A549 (cell line): Measurements from ENCODE around the gene SERPINA3. TPM values are rescaled to one million over a fixed set of nuclear protein-coding genes. Genes with fewer than 3 reads are reported as not detected.

Experiments used
- ATAC-seq, 2 experiments: fragments of 200-7000 bp in 1 of 2; fragments of >200 bp in 1 of 2; cut with Nextera tagmentation in 1 of 2; cut with Tn5 transposase in 1 of 2; 3 replicates each; pipeline versions ENCODE4 v1.8.0 to v1.9.1; 2018 to 2020; ENCODE audit warnings: mild to moderate bottlenecking in 1 of 2, moderate library complexity in 1 of 2
- CTCF ChIA-PET: fragments of 300-600 bp; sonication (Branson Sonifier 250); formaldehyde crosslinking; extraction: SDS; loops from one replicate; lab custom pipeline; 2021; ENCODE audit warnings: antibody characterized with exemption, inconsistent platforms; lab: Yijun Ruan, JAX
- POLR2A ChIA-PET: fragments of 350-600 bp; formaldehyde crosslinking; extraction: SDS; loops from one replicate; lab custom pipeline; 2021; ENCODE audit warnings: antibody characterized with exemption, inconsistent platforms; lab: Yijun Ruan, JAX
- DNase-seq, 2 experiments: peaks; one replicate each; pipeline versions ENCODE4 v3.0.0 to v3.0.0-alpha.2; 2011 to 2016; ENCODE audit warnings: low read depth in 1 of 2, low spot score in 1 of 2
- FAIRE-seq: peaks from 2 replicates; lab custom pipeline; 2011; peaks lifted over from hg19 to GRCh38; lab: Jason Lieb, UNC
- H3K27ac ChIP-seq, 2 experiments: fragments of >200 bp; sonication (Bioruptor Twin); formaldehyde crosslinking; 3 replicates each; pipeline ENCODE4 v1.5.1; 2016 to 2017
- H3K4me1 ChIP-seq: fragments of >200 bp; sonication (Bioruptor Twin); formaldehyde crosslinking; 3 replicates; pipeline ENCODE4 v1.6.1; 2016
- H3K4me2 ChIP-seq: fragments of >200 bp; sonication (Bioruptor Twin); formaldehyde crosslinking; 3 replicates; pipeline ENCODE4 v1.6.1; 2016
- H3K4me3 ChIP-seq: fragments of >200 bp; sonication (Bioruptor Twin); formaldehyde crosslinking; 3 replicates; pipeline ENCODE4 v1.5.1; 2016
- H3K9me3 ChIP-seq: fragments of >200 bp; sonication (Bioruptor Twin); formaldehyde crosslinking; 3 replicates; pipeline ENCODE4 v1.6.1; 2016
- BCL3 ChIP-seq: fragments of >200 bp; sonication (Bioruptor Twin); formaldehyde crosslinking; IDR thresholded peaks from 3 replicates; pipeline ENCODE4 v1.6.1; 2016
- E2F6 ChIP-seq: IDR thresholded peaks from 2 replicates; pipeline ENCODE4 v1.6.1; 2012; ENCODE audit warnings: low read depth, borderline replicate concordance
- EHMT2 ChIP-seq: fragments of 200-600 bp; sonication (generic); IDR thresholded peaks from 2 replicates; pipeline ENCODE4 v1.6.1; 2016; ENCODE audit warnings: antibody characterized with exemption, low read depth, mild to moderate bottlenecking, moderate library complexity
- EP300 ChIP-seq, 2 experiments: fragments of >200 bp; sonication (Bioruptor Twin); formaldehyde crosslinking; IDR thresholded peaks; 2 replicates in 1 of 2; 3 replicates in 1 of 2; pipeline ENCODE4 v1.6.1; 2016 to 2017
- ESRRA ChIP-seq: fragments of 150-350 bp; IDR thresholded peaks from 2 replicates; pipeline ENCODE4 v1.6.1; 2014; ENCODE audit warnings: mild to moderate bottlenecking, low read length, borderline replicate concordance
- FOSB ChIP-seq: fragments of 250-450 bp; sonication (Bioruptor Pico); IDR thresholded peaks from 2 replicates; pipeline ENCODE4 v1.5.0; 2020; ENCODE audit warnings: mild to moderate bottlenecking, moderate library complexity
- FOXS1 ChIP-seq: fragments of 250-450 bp; sonication (Bioruptor Pico); IDR thresholded peaks from 2 replicates; pipeline ENCODE4 v1.5.0; 2020; ENCODE audit warnings: mild to moderate bottlenecking, moderate library complexity
- GATA3 ChIP-seq: IDR thresholded peaks from 2 replicates; pipeline ENCODE4 v1.6.1; 2012; ENCODE audit warnings: borderline replicate concordance
- HOXA7 ChIP-seq: fragments of 250-450 bp; sonication (Bioruptor Pico); IDR thresholded peaks from 2 replicates; pipeline ENCODE4 v1.5.0; 2020; ENCODE audit warnings: mild to moderate bottlenecking, moderate library complexity
- HOXB5 ChIP-seq: fragments of 250-450 bp; sonication (Bioruptor Pico); IDR thresholded peaks from 2 replicates; pipeline ENCODE4 v1.5.0; 2020; ENCODE audit warnings: mild to moderate bottlenecking, moderate library complexity
- KDM5A ChIP-seq: fragments of 200-600 bp; sonication (generic); IDR thresholded peaks from 2 replicates; pipeline ENCODE4 v1.6.1; 2016; ENCODE audit warnings: antibody characterized with exemption, mild to moderate bottlenecking
- MAFK ChIP-seq: fragments of 450-650 bp; IDR thresholded peaks from 2 replicates; pipeline ENCODE4 v1.6.1; 2014; ENCODE audit not compliant: partially characterized antibody
- MAX ChIP-seq: IDR thresholded peaks from 2 replicates; pipeline ENCODE4 v1.6.1; 2012
- NR3C1 ChIP-seq: fragments of >200 bp; sonication (Bioruptor Twin); formaldehyde crosslinking; IDR thresholded peaks from 3 replicates; pipeline ENCODE4 v1.6.1; 2017
- PHF8 ChIP-seq: fragments of 200-600 bp; sonication (generic); IDR thresholded peaks from 2 replicates; pipeline ENCODE4 v1.6.1; 2016; ENCODE audit warnings: low read depth, mild to moderate bottlenecking, antibody characterized with exemption, moderate library complexity, borderline replicate concordance
- POLR2AphosphoS2 ChIP-seq: conservative IDR thresholded peaks from 2 replicates; pipeline ENCODE4 v1.6.1; 2012; ENCODE audit warnings: low read length, improper control_type of control experiment, inconsistent platforms
- RAD21 ChIP-seq, 2 experiments: fragments of >200 bp in 1 of 2; sonication (Bioruptor Twin) in 1 of 2; formaldehyde crosslinking in 1 of 2; IDR thresholded peaks in 1 of 2; conservative IDR thresholded peaks in 1 of 2; 2 replicates in 1 of 2; 3 replicates in 1 of 2; pipeline ENCODE4 v1.6.1; 2012 to 2018; ENCODE audit warnings: inconsistent platforms in 1 of 2
- TP53 ChIP-seq: fragments of 250-450 bp; sonication (Bioruptor Pico); IDR thresholded peaks from 2 replicates; pipeline ENCODE4 v1.5.0; 2021; ENCODE audit warnings: mild to moderate bottlenecking, moderate library complexity
- ZFP36 ChIP-seq: fragments of 450-650 bp; IDR thresholded peaks from 2 replicates; pipeline ENCODE4 v1.6.1; 2014; ENCODE audit warnings: borderline replicate concordance; ENCODE audit not compliant: partially characterized antibody
- ZNF302 ChIP-seq: fragments of 250-450 bp; sonication (Bioruptor Pico); IDR thresholded peaks from 2 replicates; pipeline ENCODE4 v1.9.0; 2021; ENCODE audit warnings: inconsistent platforms, mild to moderate bottlenecking, moderate library complexity
- WGBS: methylation state at CpG from one replicate; pipeline ENCODE4 v1.1.6; 2017; ENCODE audit errors: missing lambda C conversion rate; 5-methylcytosine and 5-hydroxymethylcytosine counted together
- polyA plus RNA-seq, 4 experiments: library from polyadenylated mRNA; depleted of rRNA in 3 of 4; stranded (reverse); fragments of >200 nt; fragmentation: RNase III in 1 of 4; extraction: RNeasy Plus Mini Kit Qiagen cat#74134 plus additional on column Dnase treatment in 1 of 4; gene quantifications; 2 replicates in 3 of 4; 3 replicates in 1 of 4; pipeline ENCODE4 v1.2.3, GENCODE V29; 2011 to 2017
- TF ChIP-seq, protein P1 (sequence below): fragments of 450-650 bp; IDR thresholded peaks from 2 replicates; pipeline ENCODE4 v1.6.1; 2014; ENCODE audit warnings: antibody characterized with exemption
- TF ChIP-seq, protein P2 (sequence below): fragments of >200 bp; sonication (Bioruptor Twin); formaldehyde crosslinking; IDR thresholded peaks from 2 replicates; pipeline ENCODE4 v1.6.1; 2016
- TF ChIP-seq, protein P3 (sequence below): fragments of 250-450 bp; sonication (Bioruptor Pico); IDR thresholded peaks from 2 replicates; pipeline ENCODE4 v1.5.0; 2020; ENCODE audit warnings: low read depth, mild to moderate bottlenecking, moderate library complexity
- TF ChIP-seq, protein P4 (sequence below): fragments of 200-600 bp; sonication (generic); IDR thresholded peaks from 2 replicates; pipeline ENCODE4 v1.6.1; 2016; ENCODE audit warnings: antibody characterized with exemption, mild to moderate bottlenecking, moderate library complexity

SERPINA3 gene
- polyA plus RNA-seq, 2 of the 4 experiments (the other 2 are of a cell fraction), result 3.1 to 9.1 TPM

DNA sequence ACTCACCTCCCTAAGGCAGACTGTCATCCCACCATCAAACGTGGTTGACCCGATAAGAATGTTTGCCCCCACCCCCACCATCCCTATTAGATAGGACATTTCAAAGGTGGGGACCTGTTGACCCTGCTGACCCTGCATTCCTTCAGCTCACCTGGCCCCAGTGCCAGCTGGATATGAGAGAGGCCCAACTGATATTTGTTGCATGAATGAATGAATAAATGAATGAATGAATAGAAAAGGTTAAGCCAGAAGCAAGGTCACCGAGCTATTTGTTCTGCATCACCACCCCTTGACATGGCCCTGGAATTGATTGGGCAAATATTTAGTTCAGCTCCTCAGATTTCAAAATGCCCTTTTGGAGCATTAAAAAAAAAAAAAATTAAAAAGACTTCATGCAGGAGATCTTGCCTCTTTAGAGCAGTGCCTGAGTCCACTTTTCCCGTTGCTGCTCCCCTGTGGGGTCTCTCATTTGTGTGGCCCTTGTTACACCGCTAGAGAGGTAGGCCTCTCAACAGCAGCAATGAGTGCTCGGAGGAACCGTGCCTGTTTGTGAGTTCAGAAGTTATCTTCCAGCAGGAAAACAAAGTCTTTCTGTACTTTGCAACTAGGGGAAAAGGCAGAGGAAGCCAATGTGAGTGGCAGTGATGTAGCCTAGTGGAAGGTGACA lies 39.4 kb upstream of the SERPINA3 start:
- TF ChIP-seq FOSB (CRISPR knock-in tag), result no peak
- TF ChIP-seq BCL3, result no peak
- TF ChIP-seq RAD21 (conservative IDR thresholded peaks at IDR 0.05 in 1 of 2, IDR thresholded peaks at IDR 0.05 in 1 of 2), result no peak
- TF ChIP-seq E2F6, result no peak
- TF ChIP-seq, protein P1, sequence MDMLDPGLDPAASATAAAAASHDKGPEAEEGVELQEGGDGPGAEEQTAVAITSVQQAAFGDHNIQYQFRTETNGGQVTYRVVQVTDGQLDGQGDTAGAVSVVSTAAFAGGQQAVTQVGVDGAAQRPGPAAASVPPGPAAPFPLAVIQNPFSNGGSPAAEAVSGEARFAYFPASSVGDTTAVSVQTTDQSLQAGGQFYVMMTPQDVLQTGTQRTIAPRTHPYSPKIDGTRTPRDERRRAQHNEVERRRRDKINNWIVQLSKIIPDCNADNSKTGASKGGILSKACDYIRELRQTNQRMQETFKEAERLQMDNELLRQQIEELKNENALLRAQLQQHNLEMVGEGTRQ, result no peak
- ChIA-PET POLR2A (no interaction called here), CTCF (interaction anchor here (2.2 kb wide), 1 partner anchor 11 kb away, joined by 10 read pairs; no protein-coding TSS in a partner anchor)
- no peaks in the 10 kb centered on the region for H3K4me1 ChIP-seq
- H3K4me2 ChIP-seq, result no peak overlapping the region
- no peaks in the 10 kb centered on the region for H3K9me3 ChIP-seq
- ATAC-seq (no peak), DNase-seq (no peak), FAIRE-seq (no peak)
- no peak overlapping the region for H3K27ac ChIP-seq
- WGBS, result 69% methylated on average over 7 of the region's 7 CpGs
- no peak overlapping the region for H3K4me3 ChIP-seq

DNA sequence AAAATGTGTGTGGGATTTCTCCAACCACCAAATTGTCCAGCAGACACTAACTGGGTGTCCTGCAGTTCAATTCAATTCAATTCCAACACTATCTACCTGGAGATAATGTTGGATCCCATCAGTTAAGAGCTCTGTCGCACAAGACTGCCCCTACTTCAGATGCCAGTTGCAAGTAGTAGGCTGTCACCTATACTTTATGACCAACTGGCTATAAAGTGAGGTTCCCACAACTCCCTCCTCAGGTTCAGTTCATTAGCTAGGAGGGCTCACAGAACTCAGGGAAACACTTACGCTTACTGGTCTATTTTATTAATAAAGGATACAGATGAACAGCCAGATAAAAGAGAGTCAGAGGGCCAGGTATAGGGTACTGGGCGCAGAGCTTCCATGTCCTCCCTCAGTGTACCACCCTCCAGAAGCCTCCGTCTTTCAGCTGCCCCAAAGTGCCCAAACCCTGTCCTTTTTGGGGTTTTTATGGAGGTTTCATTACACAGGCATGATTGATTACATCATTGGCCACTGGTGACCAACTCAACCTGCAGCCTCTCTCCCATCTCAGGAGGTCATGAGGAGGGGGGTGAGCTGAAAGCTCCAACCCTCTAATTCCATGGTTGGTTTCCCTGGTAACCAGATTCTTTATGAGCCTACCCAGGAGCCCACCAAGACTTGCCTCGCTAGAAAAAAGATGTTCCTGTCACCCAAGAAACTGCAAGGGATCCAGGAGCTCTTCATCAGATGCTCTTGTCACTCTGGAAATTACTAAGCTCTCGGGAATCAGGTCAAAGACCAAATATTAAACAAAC lies 38.5 kb upstream of the SERPINA3 start:
- TF ChIP-seq ZFP36 (no peak), PHF8 (no peak), HOXB5 (CRISPR knock-in tag) (no peak), ESRRA (no peak), GATA3 (no peak), EHMT2 (no peak), MAFK (no peak), HOXA7 (no peak), NR3C1 (no peak), POLR2AphosphoS2 (no peak), ZNF302 (no peak), EP300 (IDR thresholded peaks at IDR 0.05) (no peak), FOXS1 (CRISPR knock-in tag) (no peak), TP53 (CRISPR knock-in tag) (no peak), MAX (no peak), KDM5A (no peak)
- TF ChIP-seq, protein P2, sequence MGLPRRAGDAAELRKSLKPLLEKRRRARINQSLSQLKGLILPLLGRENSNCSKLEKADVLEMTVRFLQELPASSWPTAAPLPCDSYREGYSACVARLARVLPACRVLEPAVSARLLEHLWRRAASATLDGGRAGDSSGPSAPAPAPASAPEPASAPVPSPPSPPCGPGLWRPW, result no peak
- TF ChIP-seq, protein P3, sequence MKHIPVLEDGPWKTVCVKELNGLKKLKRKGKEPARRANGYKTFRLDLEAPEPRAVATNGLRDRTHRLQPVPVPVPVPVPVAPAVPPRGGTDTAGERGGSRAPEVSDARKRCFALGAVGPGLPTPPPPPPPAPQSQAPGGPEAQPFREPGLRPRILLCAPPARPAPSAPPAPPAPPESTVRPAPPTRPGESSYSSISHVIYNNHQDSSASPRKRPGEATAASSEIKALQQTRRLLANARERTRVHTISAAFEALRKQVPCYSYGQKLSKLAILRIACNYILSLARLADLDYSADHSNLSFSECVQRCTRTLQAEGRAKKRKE (CRISPR knock-in tag), result no peak
- TF ChIP-seq, protein P4, sequence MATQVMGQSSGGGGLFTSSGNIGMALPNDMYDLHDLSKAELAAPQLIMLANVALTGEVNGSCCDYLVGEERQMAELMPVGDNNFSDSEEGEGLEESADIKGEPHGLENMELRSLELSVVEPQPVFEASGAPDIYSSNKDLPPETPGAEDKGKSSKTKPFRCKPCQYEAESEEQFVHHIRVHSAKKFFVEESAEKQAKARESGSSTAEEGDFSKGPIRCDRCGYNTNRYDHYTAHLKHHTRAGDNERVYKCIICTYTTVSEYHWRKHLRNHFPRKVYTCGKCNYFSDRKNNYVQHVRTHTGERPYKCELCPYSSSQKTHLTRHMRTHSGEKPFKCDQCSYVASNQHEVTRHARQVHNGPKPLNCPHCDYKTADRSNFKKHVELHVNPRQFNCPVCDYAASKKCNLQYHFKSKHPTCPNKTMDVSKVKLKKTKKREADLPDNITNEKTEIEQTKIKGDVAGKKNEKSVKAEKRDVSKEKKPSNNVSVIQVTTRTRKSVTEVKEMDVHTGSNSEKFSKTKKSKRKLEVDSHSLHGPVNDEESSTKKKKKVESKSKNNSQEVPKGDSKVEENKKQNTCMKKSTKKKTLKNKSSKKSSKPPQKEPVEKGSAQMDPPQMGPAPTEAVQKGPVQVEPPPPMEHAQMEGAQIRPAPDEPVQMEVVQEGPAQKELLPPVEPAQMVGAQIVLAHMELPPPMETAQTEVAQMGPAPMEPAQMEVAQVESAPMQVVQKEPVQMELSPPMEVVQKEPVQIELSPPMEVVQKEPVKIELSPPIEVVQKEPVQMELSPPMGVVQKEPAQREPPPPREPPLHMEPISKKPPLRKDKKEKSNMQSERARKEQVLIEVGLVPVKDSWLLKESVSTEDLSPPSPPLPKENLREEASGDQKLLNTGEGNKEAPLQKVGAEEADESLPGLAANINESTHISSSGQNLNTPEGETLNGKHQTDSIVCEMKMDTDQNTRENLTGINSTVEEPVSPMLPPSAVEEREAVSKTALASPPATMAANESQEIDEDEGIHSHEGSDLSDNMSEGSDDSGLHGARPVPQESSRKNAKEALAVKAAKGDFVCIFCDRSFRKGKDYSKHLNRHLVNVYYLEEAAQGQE, result no peak
- TF ChIP-seq, all 56 proteins: peak for 0
- no peaks in the 10 kb centered on the region for H3K4me1 ChIP-seq
- ChIA-PET POLR2A (no interaction called here), CTCF (interaction anchor here (2.2 kb wide), 1 partner anchor 10 kb away, joined by 10 read pairs; no protein-coding TSS in a partner anchor)
- no peaks in the 10 kb centered on the region for H3K9me3 ChIP-seq
- H3K27ac ChIP-seq, result no peak overlapping the region
- FAIRE-seq (no peak), ATAC-seq (no peak), DNase-seq (no peak)
- H3K4me2 ChIP-seq, result no peak overlapping the region
- H3K4me3 ChIP-seq, result no peak overlapping the region
- WGBS, result 61% methylated on average over 6 of the region's 6 CpGs
